Measurements from ENCODE around the gene NEK11.

NEK11 gene

GRCh38 chr3:131393868-131394267 lies 367.2 kb downstream of the NEK11 start:
- no peaks in the 10 kb centered on the region for H3K4me1 ChIP-seq (ENCODE audit: control insufficient read depth, low read depth, low read length)
- H3K9me3 ChIP-seq (ENCODE audit: control insufficient read depth, low read depth, low read length), result no peaks in the 10 kb centered on the region
- no peaks in the 10 kb centered on the region for H3K27me3 ChIP-seq (ENCODE audit: control insufficient read depth, insufficient read depth, low read length)
- H3K9ac ChIP-seq (ENCODE audit: low read length), result no peak overlapping the region
- H3K36me3 ChIP-seq (ENCODE audit: control insufficient read depth, low read depth, low read length), result no peaks in the 10 kb centered on the region
- no peak overlapping the region for H3K27ac ChIP-seq (ENCODE audit: low read length)
- no peak overlapping the region for H3K4me3 ChIP-seq (ENCODE audit: low read length)

GRCh38 chr3:131394400-131394799 lies 367.7 kb downstream of the NEK11 start:
- Histone ChIP-seq H3K36me3 (ENCODE audit: control insufficient read depth, low read depth, low read length) (no peaks in the 10 kb centered on the region), H3K9ac (ENCODE audit: low read length) (no peak overlapping the region), H3K4me3 (ENCODE audit: low read length) (no peak overlapping the region), H3K27ac (ENCODE audit: low read length) (no peak overlapping the region), H3K4me1 (ENCODE audit: control insufficient read depth, low read depth, low read length) (no peaks in the 10 kb centered on the region), H3K9me3 (ENCODE audit: control insufficient read depth, low read depth, low read length) (no peaks in the 10 kb centered on the region), H3K27me3 (ENCODE audit: control insufficient read depth, insufficient read depth, low read length) (no peaks in the 10 kb centered on the region)

- no peak overlapping the region for H3K9ac ChIP-seq (ENCODE audit: low read length)
- no peaks in the 10 kb centered on the region for H3K4me1 ChIP-seq (ENCODE audit: control insufficient read depth, low read depth, low read length)
- H3K4me3 ChIP-seq (ENCODE audit: low read length), result no peak overlapping the region
- H3K9me3 ChIP-seq (ENCODE audit: control insufficient read depth, low read depth, low read length), result no peaks in the 10 kb centered on the region
- no peaks in the 10 kb centered on the region for H3K36me3 ChIP-seq (ENCODE audit: control insufficient read depth, low read depth, low read length)
- H3K27ac ChIP-seq (ENCODE audit: low read length), result no peak overlapping the region
- H3K27me3 ChIP-seq (ENCODE audit: control insufficient read depth, insufficient read depth, low read length), result no peaks in the 10 kb centered on the region
Measured at GRCh38 chr3:131396170-131396569, 369.5 kb downstream of the NEK11 start.

- Histone ChIP-seq H3K27ac (ENCODE audit: low read length) (no peak overlapping the region), H3K4me1 (ENCODE audit: control insufficient read depth, low read depth, low read length) (no peaks in the 10 kb centered on the region), H3K27me3 (ENCODE audit: control insufficient read depth, insufficient read depth, low read length) (no peaks in the 10 kb centered on the region), H3K9me3 (ENCODE audit: control insufficient read depth, low read depth, low read length) (no peaks in the 10 kb centered on the region), H3K36me3 (ENCODE audit: control insufficient read depth, low read depth, low read length) (no peaks in the 10 kb centered on the region), H3K4me3 (ENCODE audit: low read length) (no peak overlapping the region), H3K9ac (ENCODE audit: low read length) (no peak overlapping the region)
Measured at GRCh38 chr3:131397889-131398288, 371.2 kb downstream of the NEK11 start.

All from iPS-18a (cell line).